Immature natural killer cell (primary cell): Measurements from ENCODE around the gene CASP3. TPM values are rescaled to one million over a fixed set of nuclear protein-coding genes. Genes with fewer than 3 reads are reported as not detected.

Experiments used
- DNase-seq, 3 donors: peaks; one replicate each; pipeline ENCODE4 v3.0.0; 2022; ENCODE audit warnings: mixed read lengths in 1 of 3
- H3K27ac Mint-ChIP-seq, 6 donors: one replicate each; pipeline ENCODE4 v1.8.0; 2020; ENCODE audit warnings: mixed read lengths in 6 of 6, mild to moderate bottlenecking in 5 of 6, inconsistent platforms in 4 of 6, moderate library complexity in 3 of 6
- H3K27me3 Mint-ChIP-seq, 3 donors: one replicate each; pipeline ENCODE4 v1.8.0; 2020 to 2021; ENCODE audit warnings: low read depth in 3 of 3, mild to moderate bottlenecking in 3 of 3, mixed read lengths in 3 of 3, moderate library complexity in 3 of 3, inconsistent platforms in 1 of 3
- H3K36me3 Mint-ChIP-seq, 3 donors: one replicate each; pipeline ENCODE4 v1.8.0; 2020; ENCODE audit warnings: mixed read lengths in 3 of 3, inconsistent platforms in 2 of 3, mild to moderate bottlenecking in 2 of 3
- H3K4me1 Mint-ChIP-seq, 2 donors: one replicate each; pipeline ENCODE4 v1.8.0; 2020; ENCODE audit warnings: inconsistent platforms in 2 of 2, mild to moderate bottlenecking in 2 of 2, mixed read lengths in 2 of 2, moderate library complexity in 1 of 2
- H3K4me3 Mint-ChIP-seq, 5 donors: one replicate each; pipeline ENCODE4 v1.8.0; 2020; ENCODE audit warnings: mild to moderate bottlenecking in 5 of 5, mixed read lengths in 5 of 5, inconsistent platforms in 3 of 5, moderate library complexity in 3 of 5
- H3K9me3 Mint-ChIP-seq, 6 donors: one replicate each; pipeline ENCODE4 v1.8.0; 2020; ENCODE audit warnings: mild to moderate bottlenecking in 6 of 6, mixed read lengths in 6 of 6, inconsistent platforms in 4 of 6, moderate library complexity in 3 of 6
- polyA plus RNA-seq, 3 donors: library from polyadenylated mRNA; unstranded; fragments of 300-500 nt; fragmentation: Illumina TruSeq; gene quantifications; one replicate each; pipeline ENCODE4 v1.2.3, GENCODE V29; 2021

The CASP3 gene
- 10 to 100 TPM in 2 of 3 donors, 1 to 10 TPM in 1; 8.2 to 20.1 (median 11.9) TPM for polyA plus RNA-seq

- Mint-ChIP-seq H3K27ac (peak within 1 kb of the TSS; percentile 91 to 99 (median 96)), H3K9me3 (no peaks in the 10 kb centered on the region), H3K36me3 (peaks cover 0 to 17% (median 0%) of the 10 kb centered on the region in 3 donors), H3K4me3 (peak within 1 kb of the TSS; percentile 92 to 99 (median 96)), H3K4me1 (peaks cover 64 to 75% of the 10 kb centered on the region in 2 donors), H3K27me3 (peaks cover 6 to 8% (median 8%) of the 10 kb centered on the region in 3 donors)
- DNase-seq, result peak; percentile 95 to 96 (median 96)
Measured at GRCh38 chr4:184649026-184649970, at the start of gene CASP3, which contains the start of gene PRIMPOL. TSS of gene CASP3 (minus strand) at chr4:184649447. CDS start at chr4:184638453, 10,994 bp downstream. TSS of gene PRIMPOL (plus strand) at chr4:184649738. CDS start at chr4:184657141, 7,403 bp downstream.

- H3K36me3 Mint-ChIP-seq, result peaks cover 16 to 21% (median 17%) of the 10 kb centered on the region in 3 donors
- H3K27ac Mint-ChIP-seq, result no peak overlapping the region
- no peaks in the 10 kb centered on the region for H3K4me1 Mint-ChIP-seq
Measured at GRCh38 chr4:184697956-184698355, 48.7 kb upstream of the CASP3 start.

GRCh38 chr4:184695178-184695896, 46.1 kb upstream of the CASP3 start:
- no peaks in the 10 kb centered on the region for H3K27me3 Mint-ChIP-seq
- peak overlapping the region in 1 of 6 donors; percentile 40 for H3K27ac Mint-ChIP-seq
- no peak for DNase-seq
- H3K4me3 Mint-ChIP-seq, result no peak overlapping the region
- H3K9me3 Mint-ChIP-seq, result no peaks in the 10 kb centered on the region
- no peaks in the 10 kb centered on the region for H3K4me1 Mint-ChIP-seq
- peaks cover 17 to 37% (median 25%) of the 10 kb centered on the region in 3 donors for H3K36me3 Mint-ChIP-seq

More at GRCh38 chr4:184697956-184698355, 48.7 kb upstream of the CASP3 start:
- Mint-ChIP-seq H3K9me3 (no peaks in the 10 kb centered on the region), H3K27me3 (no peaks in the 10 kb centered on the region), H3K4me3 (no peak overlapping the region)
- no peak for DNase-seq

GRCh38 chr4:184694412-184694956, 45.2 kb upstream of the CASP3 start:
- H3K9me3 Mint-ChIP-seq, result no peaks in the 10 kb centered on the region
- peaks cover 17 to 37% (median 25%) of the 10 kb centered on the region in 3 donors for H3K36me3 Mint-ChIP-seq

GRCh38 chr4:184693056-184693455, 43.8 kb upstream of the CASP3 start:
- no peaks in the 10 kb centered on the region for H3K27me3 Mint-ChIP-seq
- peaks cover 17 to 39% (median 25%) of the 10 kb centered on the region in 3 donors for H3K36me3 Mint-ChIP-seq

More at GRCh38 chr4:184694412-184694956, 45.2 kb upstream of the CASP3 start:
- Mint-ChIP-seq H3K27ac (peak overlapping the region in 1 of 6 donors; percentile 16), H3K4me1 (no peaks in the 10 kb centered on the region), H3K4me3 (no peak overlapping the region), H3K27me3 (no peaks in the 10 kb centered on the region)
- no peak for DNase-seq

GRCh38 chr4:184689681-184690080, 40.4 kb upstream of the CASP3 start:
- H3K4me1 Mint-ChIP-seq, result peaks cover 8 to 9% of the 10 kb centered on the region in 2 donors
- no peaks in the 10 kb centered on the region for H3K27me3 Mint-ChIP-seq
- H3K36me3 Mint-ChIP-seq, result peaks cover 11 to 39% (median 31%) of the 10 kb centered on the region in 3 donors
- no peak overlapping the region for H3K4me3 Mint-ChIP-seq
- H3K27ac Mint-ChIP-seq, result peak overlapping the region in 1 of 6 donors; percentile 23
- DNase-seq, result no peak
- no peaks in the 10 kb centered on the region for H3K9me3 Mint-ChIP-seq

More at GRCh38 chr4:184693056-184693455, 43.8 kb upstream of the CASP3 start:
- DNase-seq, result no peak
- Mint-ChIP-seq H3K27ac (peak overlapping the region in 1 of 6 donors; percentile 19), H3K9me3 (no peaks in the 10 kb centered on the region), H3K4me3 (no peak overlapping the region), H3K4me1 (no peaks in the 10 kb centered on the region)

- H3K4me1 Mint-ChIP-seq, result peaks cover 11 to 15% of the 10 kb centered on the region in 2 donors
- no peak for DNase-seq
- H3K9me3 Mint-ChIP-seq, result no peaks in the 10 kb centered on the region
- no peaks in the 10 kb centered on the region for H3K27me3 Mint-ChIP-seq
- H3K4me3 Mint-ChIP-seq, result no peak overlapping the region
- H3K36me3 Mint-ChIP-seq, result peaks cover 2 to 34% (median 23%) of the 10 kb centered on the region in 3 donors
- no peak overlapping the region for H3K27ac Mint-ChIP-seq
Measured at GRCh38 chr4:184688447-184688846, 39.2 kb upstream of the CASP3 start.

GRCh38 chr4:184688005-184688404, 38.8 kb upstream of the CASP3 start:
- Mint-ChIP-seq H3K27me3 (no peaks in the 10 kb centered on the region), H3K27ac (no peak overlapping the region), H3K36me3 (peaks cover 0 to 32% (median 22%) of the 10 kb centered on the region in 3 donors), H3K9me3 (no peaks in the 10 kb centered on the region), H3K4me1 (peaks cover 11 to 15% of the 10 kb centered on the region in 2 donors), H3K4me3 (no peak overlapping the region)
- no peak for DNase-seq

- Mint-ChIP-seq H3K36me3 (peaks cover 0 to 17% (median 13%) of the 10 kb centered on the region in 3 donors), H3K27me3 (no peaks in the 10 kb centered on the region), H3K4me3 (peak overlapping the region in 1 of 5 donors; percentile 56), H3K4me1 (peaks cover 11 to 15% of the 10 kb centered on the region in 2 donors), H3K27ac (peak overlapping the region in 5 of 6 donors; percentile 4 to 86 (median 76)), H3K9me3 (no peaks in the 10 kb centered on the region)
- DNase-seq, result no peak
Measured at GRCh38 chr4:184684491-184685189, 35.4 kb upstream of the CASP3 start.

GRCh38 chr4:184681916-184682315, 32.7 kb upstream of the CASP3 start:
- Mint-ChIP-seq H3K9me3 (no peaks in the 10 kb centered on the region), H3K4me3 (no peak overlapping the region), H3K4me1 (peaks cover 11 to 15% of the 10 kb centered on the region in 2 donors), H3K27ac (no peak overlapping the region), H3K27me3 (no peaks in the 10 kb centered on the region), H3K36me3 (peaks cover 0 to 17% (median 11%) of the 10 kb centered on the region in 3 donors)
- no peak for DNase-seq

GRCh38 chr4:184680698-184681097, 31.5 kb upstream of the CASP3 start:
- Mint-ChIP-seq H3K27me3 (no peaks in the 10 kb centered on the region), H3K9me3 (no peaks in the 10 kb centered on the region), H3K27ac (no peak overlapping the region), H3K36me3 (peaks cover 0 to 9% (median 4%) of the 10 kb centered on the region in 3 donors), H3K4me1 (peaks cover 11 to 15% of the 10 kb centered on the region in 2 donors), H3K4me3 (no peak overlapping the region)
- DNase-seq, result no peak

GRCh38 chr4:184675821-184676492, 26.7 kb upstream of the CASP3 start:
- H3K36me3 Mint-ChIP-seq, result peaks cover 7 to 31% (median 12%) of the 10 kb centered on the region in 3 donors
- no peaks in the 10 kb centered on the region for H3K9me3 Mint-ChIP-seq
- no peak overlapping the region for H3K4me3 Mint-ChIP-seq
- H3K4me1 Mint-ChIP-seq, result no peaks in the 10 kb centered on the region
- no peak for DNase-seq
- peak overlapping the region in 1 of 6 donors; percentile 57 for H3K27ac Mint-ChIP-seq
- H3K27me3 Mint-ChIP-seq, result peaks cover 0 to 3% (median 0%) of the 10 kb centered on the region in 3 donors
